ENCODE results near the gene SRGAP3.

GRCh38 chr3:9293076-9293475 is 43.6 kb upstream of the SRGAP3 start:
- TF ChIP-seq CTCF (IDR thresholded peaks at IDR 0.05) (no peak), POLR2A (IDR thresholded peaks at IDR 0.05) (no peak)

Measured in body of pancreas (tissue), 4 donors.